Astrocyte (in vitro differentiated cells and primary cell): Measurements from ENCODE around the gene RASIP1. TPM values are rescaled to one million over a fixed set of nuclear protein-coding genes. Genes with fewer than 3 reads are reported as not detected.

Experiments used
- DNase-seq: peaks from one replicate; pipeline ENCODE4 v3.0.0-alpha.2; 2010; ENCODE audit warnings: low read depth
- FAIRE-seq: peaks from 2 replicates; lab custom pipeline; 2011; peaks lifted over from hg19 to GRCh38; lab: Jason Lieb, UNC
- H2AFZ ChIP-seq: 2 replicates; pipeline ENCODE4 v1.6.0; 2012; ENCODE audit warnings: low read depth, low read length, inconsistent platforms
- H3K27ac ChIP-seq: 2 replicates; pipeline ENCODE4 v1.5.1; 2011; ENCODE audit warnings: low read depth, low read length, inconsistent platforms
- H3K27me3 ChIP-seq: 2 replicates; pipeline ENCODE4 v1.6.0; 2011; ENCODE audit warnings: low read length, inconsistent platforms; ENCODE audit not compliant: insufficient read depth
- H3K36me3 ChIP-seq: 2 replicates; pipeline ENCODE4 v1.5.1; 2011; ENCODE audit warnings: low read length, inconsistent platforms; ENCODE audit not compliant: insufficient read depth
- H3K4me1 ChIP-seq: 2 replicates; pipeline ENCODE4 v1.5.1; 2011; ENCODE audit warnings: low read length, inconsistent platforms; ENCODE audit not compliant: insufficient read depth
- H3K4me2 ChIP-seq: 2 replicates; pipeline ENCODE4 v1.6.0; 2012; ENCODE audit warnings: low read length, inconsistent platforms
- H3K4me3 ChIP-seq: 2 replicates; pipeline ENCODE4 v1.5.1; 2011; ENCODE audit warnings: low read depth, mild to moderate bottlenecking, low read length, inconsistent platforms; ENCODE audit not compliant: insufficient read depth
- H3K79me2 ChIP-seq: 2 replicates; pipeline ENCODE4 v1.6.0; 2012; ENCODE audit warnings: mild to moderate bottlenecking, low read length, inconsistent platforms; ENCODE audit not compliant: insufficient read depth
- H3K9ac ChIP-seq: 2 replicates; pipeline ENCODE4 v1.6.0; 2012; ENCODE audit warnings: mild to moderate bottlenecking, low read length, inconsistent platforms
- H3K9me3 ChIP-seq: 2 replicates; pipeline ENCODE4 v1.5.1; 2012; ENCODE audit warnings: low read depth, mild to moderate bottlenecking, low read length, inconsistent platforms; ENCODE audit not compliant: insufficient read depth
- H4K20me1 ChIP-seq: 2 replicates; pipeline ENCODE4 v1.6.0; 2012; ENCODE audit warnings: low read length, inconsistent platforms; ENCODE audit not compliant: insufficient read depth
- H3K27ac Mint-ChIP-seq: one replicate; pipeline ENCODE4 v1.8.0; 2021; ENCODE audit warnings: mild to moderate bottlenecking, mixed read lengths; ENCODE audit not compliant: unreplicated experiment
- H3K27me3 Mint-ChIP-seq: one replicate; pipeline ENCODE4 v1.8.0; 2021; ENCODE audit warnings: low read depth, mixed read lengths; ENCODE audit not compliant: unreplicated experiment
- H3K36me3 Mint-ChIP-seq: one replicate; pipeline ENCODE4 v1.8.0; 2021; ENCODE audit warnings: low read depth, mixed read lengths; ENCODE audit not compliant: unreplicated experiment
- H3K4me1 Mint-ChIP-seq: one replicate; pipeline ENCODE4 v1.8.0; 2021; ENCODE audit warnings: low read depth, mixed read lengths; ENCODE audit not compliant: unreplicated experiment
- H3K4me3 Mint-ChIP-seq: one replicate; pipeline ENCODE4 v1.8.0; 2021; ENCODE audit warnings: mild to moderate bottlenecking, moderate library complexity, mixed read lengths; ENCODE audit not compliant: unreplicated experiment
- H3K9me3 Mint-ChIP-seq: one replicate; pipeline ENCODE4 v1.8.0; 2021; ENCODE audit warnings: mild to moderate bottlenecking, mixed read lengths; ENCODE audit not compliant: unreplicated experiment
- EZH2 ChIP-seq: IDR thresholded peaks from 2 replicates; pipeline ENCODE4 v1.6.1; 2012; ENCODE audit warnings: mild to moderate bottlenecking, low read length, inconsistent platforms; ENCODE audit not compliant: insufficient read depth
- total RNA-seq: library from RNA; stranded (reverse); gene quantifications from 2 replicates; pipeline ENCODE4 v1.2.1, GENCODE V29; 2021
- TF ChIP-seq, protein P1 (sequence below): IDR thresholded peaks from 2 replicates; pipeline ENCODE4 v1.5.1; 2011; ENCODE audit warnings: low read depth, mild to moderate bottlenecking, inconsistent platforms, low read length, moderate library complexity; ENCODE audit not compliant: insufficient read depth

The RASIP1 gene
- total RNA-seq, 1 donor from 2014 or later, result 0.68 TPM

DNA sequence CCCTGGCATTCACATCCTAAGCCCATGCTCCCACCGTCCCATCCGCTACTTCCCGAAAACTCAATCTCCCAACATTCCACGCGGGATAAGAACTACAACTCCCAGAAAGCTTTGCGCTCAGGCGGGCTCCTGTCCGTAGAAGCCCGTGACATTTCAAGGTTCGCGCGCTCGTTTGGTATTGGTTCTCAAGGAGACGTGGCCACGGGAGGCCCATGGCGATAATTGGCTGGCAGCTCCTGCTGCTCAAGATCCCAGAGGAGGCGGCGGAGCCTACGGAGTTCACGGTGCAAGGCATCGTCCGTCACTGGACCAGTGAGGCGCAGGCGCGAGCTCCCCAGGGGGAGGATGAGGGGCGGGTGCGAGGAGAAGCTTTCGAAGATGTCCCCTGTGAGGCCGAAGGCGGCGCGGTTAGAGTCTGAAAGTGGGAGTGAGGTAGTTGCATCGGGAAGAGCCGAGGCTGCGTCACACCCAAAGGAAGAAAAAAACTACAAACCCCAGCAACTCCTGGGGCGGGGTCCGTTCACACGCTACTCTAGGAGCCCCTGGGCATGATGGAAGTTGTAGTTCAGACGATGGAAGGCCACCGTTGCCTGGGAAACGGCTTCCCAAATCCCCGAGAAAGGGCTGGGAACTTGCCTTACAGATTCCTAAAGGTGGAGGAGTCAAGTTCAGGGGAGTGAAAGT lies 19.7 kb downstream of the RASIP1 start:
- Mint-ChIP-seq H3K4me3 (peak overlapping the region; percentile 88), H3K4me1 (peaks cover 8% of the 10 kb centered on the region), H3K36me3 (no peaks in the 10 kb centered on the region), H3K27me3 (no peaks in the 10 kb centered on the region), H3K27ac (peak overlapping the region; percentile 87), H3K9me3 (peaks cover 3% of the 10 kb centered on the region)
- Histone ChIP-seq H3K27me3 (no peaks in the 10 kb centered on the region), H3K4me3 (peak overlapping the region; percentile 72), H4K20me1 (no peaks in the 10 kb centered on the region), H3K9ac (peak overlapping the region; percentile 84), H3K27ac (peak overlapping the region; percentile 90), H3K79me2 (no peaks in the 10 kb centered on the region), H2AFZ (peak overlapping the region; percentile 94), H3K9me3 (no peaks in the 10 kb centered on the region), H3K4me1 (peaks cover 17% of the 10 kb centered on the region), H3K4me2 (peak overlapping the region; percentile 86), H3K36me3 (no peaks in the 10 kb centered on the region)
- no peak for TF ChIP-seq EZH2
- TF ChIP-seq, protein P1, sequence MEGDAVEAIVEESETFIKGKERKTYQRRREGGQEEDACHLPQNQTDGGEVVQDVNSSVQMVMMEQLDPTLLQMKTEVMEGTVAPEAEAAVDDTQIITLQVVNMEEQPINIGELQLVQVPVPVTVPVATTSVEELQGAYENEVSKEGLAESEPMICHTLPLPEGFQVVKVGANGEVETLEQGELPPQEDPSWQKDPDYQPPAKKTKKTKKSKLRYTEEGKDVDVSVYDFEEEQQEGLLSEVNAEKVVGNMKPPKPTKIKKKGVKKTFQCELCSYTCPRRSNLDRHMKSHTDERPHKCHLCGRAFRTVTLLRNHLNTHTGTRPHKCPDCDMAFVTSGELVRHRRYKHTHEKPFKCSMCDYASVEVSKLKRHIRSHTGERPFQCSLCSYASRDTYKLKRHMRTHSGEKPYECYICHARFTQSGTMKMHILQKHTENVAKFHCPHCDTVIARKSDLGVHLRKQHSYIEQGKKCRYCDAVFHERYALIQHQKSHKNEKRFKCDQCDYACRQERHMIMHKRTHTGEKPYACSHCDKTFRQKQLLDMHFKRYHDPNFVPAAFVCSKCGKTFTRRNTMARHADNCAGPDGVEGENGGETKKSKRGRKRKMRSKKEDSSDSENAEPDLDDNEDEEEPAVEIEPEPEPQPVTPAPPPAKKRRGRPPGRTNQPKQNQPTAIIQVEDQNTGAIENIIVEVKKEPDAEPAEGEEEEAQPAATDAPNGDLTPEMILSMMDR, result no peak
- FAIRE-seq, result peak; percentile 63
- DNase-seq, result peak; percentile 98

DNA sequence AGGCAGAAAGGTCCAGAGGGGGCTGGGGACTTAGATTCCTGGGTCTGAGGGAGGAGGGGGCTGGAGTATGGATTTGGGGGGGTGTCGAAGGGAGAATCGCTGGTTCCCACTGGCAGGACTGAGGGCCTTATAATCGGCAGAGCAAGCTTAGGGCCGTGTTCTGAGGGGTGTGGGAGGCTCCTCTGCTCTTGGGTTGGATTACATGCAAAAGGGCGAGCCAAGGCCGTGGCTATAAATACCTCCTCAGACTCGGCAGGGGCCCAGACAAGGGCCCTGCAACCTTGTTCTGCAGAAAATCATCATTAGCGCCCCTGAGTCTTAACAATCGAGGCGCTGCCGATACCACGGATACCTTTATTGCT lies 20.2 kb downstream of the RASIP1 start:
- peak overlapping the region; percentile 88 for H3K4me3 Mint-ChIP-seq
- Histone ChIP-seq H3K36me3 (no peaks in the 10 kb centered on the region), H3K27me3 (no peaks in the 10 kb centered on the region), H4K20me1 (no peaks in the 10 kb centered on the region), H3K4me1 (peaks cover 14% of the 10 kb centered on the region), H3K4me3 (peak overlapping the region; percentile 72), H3K79me2 (no peaks in the 10 kb centered on the region), H3K9me3 (no peaks in the 10 kb centered on the region), H2AFZ (peak overlapping the region; percentile 94), H3K9ac (no peak overlapping the region), H3K4me2 (peak overlapping the region; percentile 86), H3K27ac (no peak overlapping the region)
- FAIRE-seq (no peak), DNase-seq (no peak)
- H3K36me3 Mint-ChIP-seq, result no peaks in the 10 kb centered on the region
- H3K27ac Mint-ChIP-seq, result peak overlapping the region; percentile 87
- H3K4me1 Mint-ChIP-seq, result peaks cover 6% of the 10 kb centered on the region
- H3K27me3 Mint-ChIP-seq, result no peaks in the 10 kb centered on the region
- TF ChIP-seq, protein P1, result no peak
- TF ChIP-seq EZH2, result no peak
- peaks cover 3% of the 10 kb centered on the region for H3K9me3 Mint-ChIP-seq
